HepG2 (cell line): ENCODE data around the gene SPEM2. TPM values are rescaled to one million over a fixed set of nuclear protein-coding genes. Genes with fewer than 3 reads are reported as not detected.

Experiments used
- CBFB ChIP-seq: sonication (generic); formaldehyde crosslinking; IDR thresholded peaks from 2 replicates; pipeline ENCODE4 v1.4.0; 2020; ENCODE audit warnings: missing genetic modification reagents
- KLF15 ChIP-seq: sonication (generic); formaldehyde crosslinking; IDR thresholded peaks from 2 replicates; pipeline ENCODE4 v1.8.1; 2023; ENCODE audit warnings: borderline replicate concordance, mild to moderate bottlenecking, inconsistent platforms, missing genetic modification reagents, mixed read lengths
- MAZ ChIP-seq, 2 experiments: sonication (generic) in 1 of 2; formaldehyde crosslinking in 1 of 2; IDR thresholded peaks; 2 replicates each; pipeline versions ENCODE4 v1.5.0 to v1.6.1; 2012 to 2020; ENCODE audit warnings: low read depth in 2 of 2, mild to moderate bottlenecking in 2 of 2, borderline replicate concordance in 1 of 2, improper control_type of control experiment in 1 of 2, low read length in 1 of 2, missing genetic modification reagents in 1 of 2, moderate library complexity in 1 of 2
- NFE2 ChIP-seq: sonication (generic); formaldehyde crosslinking; IDR thresholded peaks from 2 replicates; pipeline ENCODE4 v1.4.0; 2020; ENCODE audit warnings: missing genetic modification reagents
- U2AF2 ChIP-seq: fragments of 200-400 bp; formaldehyde crosslinking; IDR thresholded peaks from 2 replicates; pipeline ENCODE4 v1.6.1; 2017; ENCODE audit warnings: low read depth, mild to moderate bottlenecking, low read length
- ZNF292 ChIP-seq: sonication (generic); formaldehyde crosslinking; IDR thresholded peaks from 2 replicates; pipeline ENCODE4 v1.8.1; 2022; ENCODE audit warnings: mild to moderate bottlenecking, low read depth, missing genetic modification reagents, borderline replicate concordance
- polyA plus RNA-seq, 8 experiments: library from polyadenylated mRNA; depleted of rRNA in 3 of 8; stranded (reverse) in 7 of 8; unstranded in 1 of 8; fragments of >200 nt; fragmentation: Illumina TruSeq in 4 of 8; extraction: Trizol in 4 of 8; gene quantifications; 2 replicates each; pipeline versions ENCODE4 v1.2.1 to v1.2.3, GENCODE V29; 2011 to 2016; ENCODE audit warnings: low read depth in 4 of 8, missing spikeins in 1 of 8, mixed read lengths in 1 of 8; ENCODE audit not compliant: insufficient read depth in 1 of 8
- total RNA-seq, 5 experiments: library from RNA; depleted of rRNA; stranded (reverse); fragments of >200 nt; fragmentation: Illumina TruSeq; extraction: Trizol; gene quantifications; 2 replicates each; pipeline ENCODE4 v1.2.3, GENCODE V29; 2016; ENCODE audit warnings: low read depth in 1 of 5
- TF ChIP-seq, protein P1 (sequence below): sonication (generic); formaldehyde crosslinking; conservative IDR thresholded peaks from 2 replicates; pipeline ENCODE4 v1.4.0; 2020; ENCODE audit warnings: mild to moderate bottlenecking, missing genetic modification reagents, moderate library complexity
- TF ChIP-seq, protein P2 (sequence below): sonication (generic); formaldehyde crosslinking; IDR thresholded peaks from 2 replicates; pipeline ENCODE4 v1.9.0; 2021; ENCODE audit warnings: mild to moderate bottlenecking, missing genetic modification reagents
- TF ChIP-seq, protein P3 (sequence below): sonication (generic); formaldehyde crosslinking; IDR thresholded peaks from 2 replicates; pipeline ENCODE4 v1.5.1; 2020; ENCODE audit warnings: mild to moderate bottlenecking, missing genetic modification reagents, moderate library complexity
- TF ChIP-seq, protein P4 (sequence below), 2 experiments: sonication (generic) in 1 of 2; formaldehyde crosslinking in 1 of 2; IDR thresholded peaks; 2 replicates each; pipeline versions ENCODE4 v1.4.0 to v1.6.1; 2018 to 2020; ENCODE audit warnings: missing genetic modification reagents in 2 of 2, borderline replicate concordance in 1 of 2, low read depth in 1 of 2, mild to moderate bottlenecking in 1 of 2, missing biosample characterization in 1 of 2
- TF ChIP-seq, protein P5 (sequence below): sonication (generic); formaldehyde crosslinking; IDR thresholded peaks from 2 replicates; pipeline ENCODE4 v1.4.0; 2020; ENCODE audit warnings: missing genetic modification reagents

SPEM2 gene
- total and polyA plus RNA-seq, 2 of the 13 experiments (the other 11 are each of a cell fraction or from before 2014, with no cell fraction given) = not detected

DNA sequence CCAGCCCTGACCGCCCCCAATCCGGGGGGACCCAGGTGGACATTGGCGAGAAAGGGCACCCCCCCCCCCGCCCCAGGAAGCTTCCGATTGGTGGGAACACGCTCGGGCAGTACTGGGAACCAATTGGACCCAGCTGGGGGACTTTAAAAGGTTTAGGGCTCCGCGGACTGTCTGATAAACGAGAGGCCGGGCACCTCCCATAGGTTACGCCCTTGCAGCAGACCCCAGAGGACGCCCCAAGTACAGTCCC lies 21.8 kb upstream of the SPEM2 start (continued):
- TF ChIP-seq, protein P1, sequence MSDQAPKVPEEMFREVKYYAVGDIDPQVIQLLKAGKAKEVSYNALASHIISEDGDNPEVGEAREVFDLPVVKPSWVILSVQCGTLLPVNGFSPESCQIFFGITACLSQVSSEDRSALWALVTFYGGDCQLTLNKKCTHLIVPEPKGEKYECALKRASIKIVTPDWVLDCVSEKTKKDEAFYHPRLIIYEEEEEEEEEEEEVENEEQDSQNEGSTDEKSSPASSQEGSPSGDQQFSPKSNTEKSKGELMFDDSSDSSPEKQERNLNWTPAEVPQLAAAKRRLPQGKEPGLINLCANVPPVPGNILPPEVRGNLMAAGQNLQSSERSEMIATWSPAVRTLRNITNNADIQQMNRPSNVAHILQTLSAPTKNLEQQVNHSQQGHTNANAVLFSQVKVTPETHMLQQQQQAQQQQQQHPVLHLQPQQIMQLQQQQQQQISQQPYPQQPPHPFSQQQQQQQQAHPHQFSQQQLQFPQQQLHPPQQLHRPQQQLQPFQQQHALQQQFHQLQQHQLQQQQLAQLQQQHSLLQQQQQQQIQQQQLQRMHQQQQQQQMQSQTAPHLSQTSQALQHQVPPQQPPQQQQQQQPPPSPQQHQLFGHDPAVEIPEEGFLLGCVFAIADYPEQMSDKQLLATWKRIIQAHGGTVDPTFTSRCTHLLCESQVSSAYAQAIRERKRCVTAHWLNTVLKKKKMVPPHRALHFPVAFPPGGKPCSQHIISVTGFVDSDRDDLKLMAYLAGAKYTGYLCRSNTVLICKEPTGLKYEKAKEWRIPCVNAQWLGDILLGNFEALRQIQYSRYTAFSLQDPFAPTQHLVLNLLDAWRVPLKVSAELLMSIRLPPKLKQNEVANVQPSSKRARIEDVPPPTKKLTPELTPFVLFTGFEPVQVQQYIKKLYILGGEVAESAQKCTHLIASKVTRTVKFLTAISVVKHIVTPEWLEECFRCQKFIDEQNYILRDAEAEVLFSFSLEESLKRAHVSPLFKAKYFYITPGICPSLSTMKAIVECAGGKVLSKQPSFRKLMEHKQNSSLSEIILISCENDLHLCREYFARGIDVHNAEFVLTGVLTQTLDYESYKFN (CRISPR knock-in tag) = no peak; the same call in 1 of the 2 replicates
- TF ChIP-seq, protein P2, sequence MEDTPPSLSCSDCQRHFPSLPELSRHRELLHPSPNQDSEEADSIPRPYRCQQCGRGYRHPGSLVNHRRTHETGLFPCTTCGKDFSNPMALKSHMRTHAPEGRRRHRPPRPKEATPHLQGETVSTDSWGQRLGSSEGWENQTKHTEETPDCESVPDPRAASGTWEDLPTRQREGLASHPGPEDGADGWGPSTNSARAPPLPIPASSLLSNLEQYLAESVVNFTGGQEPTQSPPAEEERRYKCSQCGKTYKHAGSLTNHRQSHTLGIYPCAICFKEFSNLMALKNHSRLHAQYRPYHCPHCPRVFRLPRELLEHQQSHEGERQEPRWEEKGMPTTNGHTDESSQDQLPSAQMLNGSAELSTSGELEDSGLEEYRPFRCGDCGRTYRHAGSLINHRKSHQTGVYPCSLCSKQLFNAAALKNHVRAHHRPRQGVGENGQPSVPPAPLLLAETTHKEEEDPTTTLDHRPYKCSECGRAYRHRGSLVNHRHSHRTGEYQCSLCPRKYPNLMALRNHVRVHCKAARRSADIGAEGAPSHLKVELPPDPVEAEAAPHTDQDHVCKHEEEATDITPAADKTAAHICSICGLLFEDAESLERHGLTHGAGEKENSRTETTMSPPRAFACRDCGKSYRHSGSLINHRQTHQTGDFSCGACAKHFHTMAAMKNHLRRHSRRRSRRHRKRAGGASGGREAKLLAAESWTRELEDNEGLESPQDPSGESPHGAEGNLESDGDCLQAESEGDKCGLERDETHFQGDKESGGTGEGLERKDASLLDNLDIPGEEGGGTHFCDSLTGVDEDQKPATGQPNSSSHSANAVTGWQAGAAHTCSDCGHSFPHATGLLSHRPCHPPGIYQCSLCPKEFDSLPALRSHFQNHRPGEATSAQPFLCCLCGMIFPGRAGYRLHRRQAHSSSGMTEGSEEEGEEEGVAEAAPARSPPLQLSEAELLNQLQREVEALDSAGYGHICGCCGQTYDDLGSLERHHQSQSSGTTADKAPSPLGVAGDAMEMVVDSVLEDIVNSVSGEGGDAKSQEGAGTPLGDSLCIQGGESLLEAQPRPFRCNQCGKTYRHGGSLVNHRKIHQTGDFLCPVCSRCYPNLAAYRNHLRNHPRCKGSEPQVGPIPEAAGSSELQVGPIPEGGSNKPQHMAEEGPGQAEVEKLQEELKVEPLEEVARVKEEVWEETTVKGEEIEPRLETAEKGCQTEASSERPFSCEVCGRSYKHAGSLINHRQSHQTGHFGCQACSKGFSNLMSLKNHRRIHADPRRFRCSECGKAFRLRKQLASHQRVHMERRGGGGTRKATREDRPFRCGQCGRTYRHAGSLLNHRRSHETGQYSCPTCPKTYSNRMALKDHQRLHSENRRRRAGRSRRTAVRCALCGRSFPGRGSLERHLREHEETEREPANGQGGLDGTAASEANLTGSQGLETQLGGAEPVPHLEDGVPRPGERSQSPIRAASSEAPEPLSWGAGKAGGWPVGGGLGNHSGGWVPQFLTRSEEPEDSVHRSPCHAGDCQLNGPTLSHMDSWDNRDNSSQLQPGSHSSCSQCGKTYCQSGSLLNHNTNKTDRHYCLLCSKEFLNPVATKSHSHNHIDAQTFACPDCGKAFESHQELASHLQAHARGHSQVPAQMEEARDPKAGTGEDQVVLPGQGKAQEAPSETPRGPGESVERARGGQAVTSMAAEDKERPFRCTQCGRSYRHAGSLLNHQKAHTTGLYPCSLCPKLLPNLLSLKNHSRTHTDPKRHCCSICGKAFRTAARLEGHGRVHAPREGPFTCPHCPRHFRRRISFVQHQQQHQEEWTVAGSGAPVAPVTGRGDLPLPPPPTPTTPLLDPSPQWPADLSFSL (CRISPR knock-in tag) = no peak
- TF ChIP-seq MAZ (IDR thresholded peaks at IDR 0.05; ENCODE audit: borderline replicate concordance, low read depth, low read length) (no peak), MAZ (CRISPR knock-in tag; IDR thresholded peaks at IDR 0.05; ENCODE audit: low read depth) (0 out of 2 replicates have a peak, but pooled peaks have one; percentile 40), NFE2 (CRISPR knock-in tag) (no peak), U2AF2 (no peak), ZNF292 (no peak), KLF15 (CRISPR knock-in tag) (no peak), CBFB (no peak)
- TF ChIP-seq, protein P3, sequence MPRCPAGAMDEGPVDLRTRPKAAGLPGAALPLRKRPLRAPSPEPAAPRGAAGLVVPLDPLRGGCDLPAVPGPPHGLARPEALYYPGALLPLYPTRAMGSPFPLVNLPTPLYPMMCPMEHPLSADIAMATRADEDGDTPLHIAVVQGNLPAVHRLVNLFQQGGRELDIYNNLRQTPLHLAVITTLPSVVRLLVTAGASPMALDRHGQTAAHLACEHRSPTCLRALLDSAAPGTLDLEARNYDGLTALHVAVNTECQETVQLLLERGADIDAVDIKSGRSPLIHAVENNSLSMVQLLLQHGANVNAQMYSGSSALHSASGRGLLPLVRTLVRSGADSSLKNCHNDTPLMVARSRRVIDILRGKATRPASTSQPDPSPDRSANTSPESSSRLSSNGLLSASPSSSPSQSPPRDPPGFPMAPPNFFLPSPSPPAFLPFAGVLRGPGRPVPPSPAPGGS (CRISPR knock-in tag) = no peak
- TF ChIP-seq, protein P4, sequence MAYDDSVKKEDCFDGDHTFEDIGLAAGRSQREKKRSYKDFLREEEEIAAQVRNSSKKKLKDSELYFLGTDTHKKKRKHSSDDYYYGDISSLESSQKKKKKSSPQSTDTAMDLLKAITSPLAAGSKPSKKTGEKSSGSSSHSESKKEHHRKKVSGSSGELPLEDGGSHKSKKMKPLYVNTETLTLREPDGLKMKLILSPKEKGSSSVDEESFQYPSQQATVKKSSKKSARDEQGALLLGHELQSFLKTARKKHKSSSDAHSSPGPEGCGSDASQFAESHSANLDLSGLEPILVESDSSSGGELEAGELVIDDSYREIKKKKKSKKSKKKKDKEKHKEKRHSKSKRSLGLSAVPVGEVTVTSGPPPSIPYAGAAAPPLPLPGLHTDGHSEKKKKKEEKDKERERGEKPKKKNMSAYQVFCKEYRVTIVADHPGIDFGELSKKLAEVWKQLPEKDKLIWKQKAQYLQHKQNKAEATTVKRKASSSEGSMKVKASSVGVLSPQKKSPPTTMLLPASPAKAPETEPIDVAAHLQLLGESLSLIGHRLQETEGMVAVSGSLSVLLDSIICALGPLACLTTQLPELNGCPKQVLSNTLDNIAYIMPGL (CRISPR knock-in tag; IDR thresholded peaks at IDR 0.05; ENCODE audit: borderline replicate concordance in 1 of 2, low read depth in 1 of 2) = no peak
- TF ChIP-seq, protein P5, sequence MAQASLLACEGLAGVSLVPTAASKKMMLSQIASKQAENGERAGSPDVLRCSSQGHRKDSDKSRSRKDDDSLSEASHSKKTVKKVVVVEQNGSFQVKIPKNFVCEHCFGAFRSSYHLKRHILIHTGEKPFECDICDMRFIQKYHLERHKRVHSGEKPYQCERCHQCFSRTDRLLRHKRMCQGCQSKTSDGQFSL (CRISPR knock-in tag) = peak; percentile 73; the same call in 1 of the 2 replicates
